ENCODE data around the gene COPZ1.
"Not testable (repeated sequence)": the region's sequence is repeated elsewhere in the genome, so short reads cannot be mapped to it uniquely, and the experiment has no call there.

Gene COPZ1

DNA sequence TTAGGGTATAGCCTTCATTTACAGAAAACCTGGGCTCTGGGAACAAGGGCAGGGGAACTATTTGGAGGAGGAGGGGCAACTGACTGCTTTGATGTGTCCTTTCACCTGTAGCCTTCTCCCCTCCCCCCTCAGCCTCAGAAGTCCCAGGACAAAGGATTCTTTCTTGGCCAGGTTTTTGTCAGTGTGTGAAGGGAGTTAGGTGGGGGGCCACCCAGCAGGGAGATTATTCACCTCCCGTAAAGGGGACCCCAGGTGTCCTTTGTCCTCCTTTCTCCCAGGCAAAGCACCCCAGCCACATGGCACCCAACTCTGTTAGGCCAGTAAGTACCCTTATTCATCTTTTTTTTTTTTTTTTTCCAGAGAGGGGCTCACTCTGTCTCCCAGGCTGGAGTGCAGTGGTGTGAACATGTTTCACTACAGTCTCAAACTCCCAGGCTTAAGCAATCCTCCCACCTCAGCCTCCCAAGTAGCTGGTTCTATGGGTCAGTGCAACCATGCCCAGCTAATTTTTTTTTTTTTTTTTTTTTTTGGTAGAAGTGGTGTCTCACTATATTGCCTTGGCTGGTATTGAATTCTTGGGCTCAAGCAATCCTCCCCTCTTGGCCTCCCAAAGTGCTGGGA is 23.4 kb upstream of the COPZ1 start:
- TF ChIP-seq ZNF274 (IDR thresholded peaks at IDR 0.05; ENCODE audit: low read depth, low read length): no peak
- H3K4me3 ChIP-seq (ENCODE audit: low read length): no peak overlapping the region

DNA sequence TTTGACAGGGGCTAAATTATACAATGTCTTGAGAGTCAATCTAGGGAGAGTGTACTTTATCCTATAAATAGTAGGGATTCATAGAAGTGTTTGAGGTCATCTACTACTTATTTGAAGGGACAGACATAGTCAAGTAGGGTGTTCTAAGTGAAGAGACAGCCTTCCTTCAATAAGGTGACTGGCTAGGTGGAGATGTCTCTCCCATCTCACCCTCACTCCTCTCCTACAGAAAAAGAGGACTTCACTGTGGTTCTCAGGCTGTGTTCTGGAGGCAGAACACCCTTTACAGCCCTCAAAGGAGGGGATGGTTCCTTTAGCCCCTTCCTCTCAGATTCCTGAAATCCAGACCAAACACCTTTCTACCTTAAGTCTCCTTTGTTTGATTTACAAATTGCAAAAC is 21.3 kb upstream of the COPZ1 start:
- no peak overlapping the region for H3K4me3 ChIP-seq (ENCODE audit: low read length)
- no peak for TF ChIP-seq ZNF274 (IDR thresholded peaks at IDR 0.05; ENCODE audit: low read depth, low read length)

DNA sequence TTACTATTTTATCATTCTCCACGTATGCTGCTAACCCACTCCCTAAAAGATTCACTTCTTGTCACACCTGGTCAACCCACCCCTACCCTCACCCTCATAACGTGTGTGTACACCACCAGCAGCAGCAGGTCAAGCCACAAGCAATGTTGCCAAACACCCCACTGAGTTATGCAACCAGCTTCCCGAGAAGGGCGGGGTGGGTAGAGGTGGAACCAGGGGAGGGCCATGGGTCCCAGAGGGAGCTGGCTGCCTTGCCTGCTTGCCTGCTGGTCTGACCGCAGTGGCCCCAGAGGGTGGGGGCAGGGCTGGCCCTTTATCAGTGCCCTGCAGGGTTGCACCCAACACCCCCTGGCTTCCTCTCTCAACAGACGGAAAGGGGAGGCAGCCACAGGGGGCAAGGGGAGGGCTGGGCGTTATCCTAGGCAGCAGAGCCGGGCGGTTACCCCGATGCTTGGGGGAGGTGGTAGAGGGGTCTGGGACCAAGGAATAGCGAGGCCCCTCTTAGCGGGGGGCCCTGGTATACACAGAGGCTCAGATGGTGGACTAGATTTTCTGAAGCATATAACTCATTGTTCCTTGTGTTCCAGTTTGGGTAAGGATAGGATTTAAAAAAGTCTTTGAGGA is 20.6 kb upstream of the COPZ1 start:
- no peak overlapping the region for H3K4me3 ChIP-seq (ENCODE audit: low read length)

DNA sequence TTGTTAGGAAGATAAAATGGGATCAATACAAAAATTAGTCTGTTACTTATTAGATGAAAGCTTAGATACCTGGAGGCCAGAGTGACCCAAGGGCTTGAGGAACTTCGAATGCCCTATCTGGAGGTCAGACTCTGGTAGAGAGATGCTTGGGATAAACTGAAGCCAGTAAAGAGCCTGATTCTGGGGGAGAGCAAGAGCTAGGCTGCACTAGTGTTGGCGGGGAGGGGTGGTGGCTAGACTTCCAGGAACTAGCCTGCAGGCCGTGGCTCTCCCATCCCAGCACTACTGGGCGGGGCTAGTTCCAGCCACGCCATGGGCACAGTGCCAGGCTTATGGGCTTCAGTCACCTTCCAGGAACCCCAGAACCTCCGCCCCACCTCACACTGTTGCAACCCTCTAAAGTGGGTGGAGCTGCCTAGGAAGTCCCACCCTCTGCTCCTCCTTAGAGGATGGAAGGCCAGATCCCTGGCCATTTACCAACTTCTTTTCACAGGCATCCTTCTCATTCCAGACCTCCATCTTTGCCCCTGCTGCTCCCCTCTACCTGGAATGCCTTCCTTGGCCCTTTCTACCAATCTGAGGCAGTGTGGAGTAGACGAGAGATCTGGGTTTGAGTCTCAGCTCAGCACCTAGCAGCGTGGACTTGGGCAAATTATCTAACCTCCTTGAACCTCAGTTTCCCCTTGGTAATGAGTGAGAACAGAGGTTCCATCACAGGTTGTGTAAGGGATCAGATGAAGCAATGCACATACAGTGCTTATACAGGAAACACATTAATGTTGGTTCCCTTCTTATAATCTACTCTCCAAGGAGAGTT is 17.8 kb upstream of the COPZ1 start:
- no peak overlapping the region for H3K4me3 ChIP-seq (ENCODE audit: low read length)
- no peak for TF ChIP-seq ZNF274 (IDR thresholded peaks at IDR 0.05; ENCODE audit: low read depth, low read length)

More for the DNA sequence above, 20.6 kb upstream of the COPZ1 start:
- no peak for TF ChIP-seq ZNF274 (IDR thresholded peaks at IDR 0.05; ENCODE audit: low read depth, low read length)

DNA sequence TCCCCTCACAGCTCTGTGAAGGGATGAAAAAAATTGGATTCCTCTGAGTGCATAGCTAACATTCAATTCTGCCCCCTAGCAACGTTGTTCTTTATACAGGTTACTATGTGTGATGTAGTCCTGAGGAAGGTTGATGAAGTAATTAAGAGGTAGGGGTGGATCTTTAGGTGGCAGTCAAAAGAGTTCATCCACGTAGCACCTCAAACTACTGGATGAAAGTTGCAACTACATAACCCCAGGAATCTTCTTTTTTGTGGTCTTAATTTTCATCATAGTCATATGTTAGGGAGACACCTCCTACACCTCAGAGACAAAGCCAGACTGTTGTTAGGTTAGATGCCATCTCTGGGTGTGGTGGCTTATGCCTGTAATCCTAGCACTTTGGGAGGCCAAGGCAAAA is 13.9 kb upstream of the COPZ1 start:
- H3K4me3 ChIP-seq (ENCODE audit: low read length): no peak overlapping the region
- TF ChIP-seq ZNF274 (IDR thresholded peaks at IDR 0.05; ENCODE audit: low read depth, low read length): no peak

DNA sequence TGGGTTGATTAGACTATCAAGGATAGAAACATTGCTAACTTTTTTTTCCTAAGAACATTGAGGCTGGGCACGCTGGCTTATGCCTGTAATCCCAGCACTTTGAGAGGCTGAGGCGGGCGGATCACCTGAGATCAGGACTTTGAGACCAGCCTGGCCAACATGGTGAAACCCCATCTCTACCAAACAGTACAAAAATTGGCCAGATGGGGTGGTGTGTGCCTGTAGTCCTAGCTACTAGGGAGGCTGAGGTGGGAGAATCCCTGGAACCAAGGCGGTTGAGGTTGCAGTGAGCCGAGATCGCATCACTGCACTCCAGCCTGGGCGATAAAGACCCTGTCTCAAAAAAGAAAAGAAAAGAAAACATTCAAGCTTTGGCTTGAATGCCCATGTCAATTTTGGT is 12.6 kb upstream of the COPZ1 start:
- H3K4me3 ChIP-seq (ENCODE audit: low read length): not testable (repeated sequence)

DNA sequence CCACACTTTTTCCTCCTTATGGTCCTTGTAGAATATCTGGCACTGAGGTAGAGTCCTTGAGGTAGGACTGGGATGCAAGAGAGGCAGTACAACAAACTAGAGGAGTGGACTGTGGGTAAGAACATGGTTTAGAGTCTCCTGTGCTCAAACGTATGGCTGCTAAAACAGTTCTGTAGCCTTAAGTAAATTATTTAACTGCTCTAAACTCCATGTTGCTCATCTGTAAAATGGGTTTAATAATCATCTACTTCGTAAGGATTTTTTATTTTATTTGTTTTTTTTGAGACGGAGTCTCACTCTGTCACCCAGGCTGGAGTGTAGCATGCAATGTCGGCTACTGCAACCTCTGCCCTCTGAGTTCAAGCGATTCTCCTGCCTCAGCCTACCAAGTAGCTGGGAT is 3.6 kb upstream of the COPZ1 start:
- H3K4me3 ChIP-seq (ENCODE audit: low read length): no peak overlapping the region
- no peak for TF ChIP-seq ZNF274 (IDR thresholded peaks at IDR 0.05; ENCODE audit: low read depth, low read length)

DNA sequence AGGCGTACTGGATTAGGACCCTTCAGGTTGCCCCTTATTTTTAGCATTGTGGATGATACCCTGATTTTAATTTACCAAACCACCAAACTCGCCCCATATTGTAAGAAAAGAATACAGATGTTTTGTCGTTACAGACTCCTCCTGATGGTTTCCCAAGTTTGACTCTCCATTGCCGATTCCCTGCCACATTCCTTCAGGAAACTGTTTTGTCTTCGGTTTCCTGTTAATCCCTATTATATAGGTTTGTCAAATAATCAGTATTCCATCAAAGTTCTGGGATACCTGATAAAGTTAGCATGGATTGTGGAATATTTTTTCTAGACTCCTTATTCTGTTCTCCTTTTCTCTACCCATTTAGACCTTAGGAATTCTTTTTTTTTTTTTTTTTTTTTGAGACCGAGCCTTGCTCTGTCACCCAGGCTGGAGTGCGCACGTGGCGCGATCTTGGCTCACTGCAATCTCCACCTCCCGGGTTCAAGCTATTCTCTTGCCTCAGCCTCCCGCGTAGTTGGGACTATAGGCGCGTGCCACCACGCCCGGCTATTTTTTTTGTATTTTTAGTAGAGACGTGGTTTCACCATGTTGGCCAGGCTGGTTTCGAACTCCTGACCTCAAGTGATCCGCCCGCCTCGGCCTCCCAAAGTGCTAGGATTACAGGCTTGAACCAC is 645 bp downstream of the COPZ1 start:
- H3K4me3 ChIP-seq (ENCODE audit: low read length): peak overlapping the region; percentile 96

DNA sequence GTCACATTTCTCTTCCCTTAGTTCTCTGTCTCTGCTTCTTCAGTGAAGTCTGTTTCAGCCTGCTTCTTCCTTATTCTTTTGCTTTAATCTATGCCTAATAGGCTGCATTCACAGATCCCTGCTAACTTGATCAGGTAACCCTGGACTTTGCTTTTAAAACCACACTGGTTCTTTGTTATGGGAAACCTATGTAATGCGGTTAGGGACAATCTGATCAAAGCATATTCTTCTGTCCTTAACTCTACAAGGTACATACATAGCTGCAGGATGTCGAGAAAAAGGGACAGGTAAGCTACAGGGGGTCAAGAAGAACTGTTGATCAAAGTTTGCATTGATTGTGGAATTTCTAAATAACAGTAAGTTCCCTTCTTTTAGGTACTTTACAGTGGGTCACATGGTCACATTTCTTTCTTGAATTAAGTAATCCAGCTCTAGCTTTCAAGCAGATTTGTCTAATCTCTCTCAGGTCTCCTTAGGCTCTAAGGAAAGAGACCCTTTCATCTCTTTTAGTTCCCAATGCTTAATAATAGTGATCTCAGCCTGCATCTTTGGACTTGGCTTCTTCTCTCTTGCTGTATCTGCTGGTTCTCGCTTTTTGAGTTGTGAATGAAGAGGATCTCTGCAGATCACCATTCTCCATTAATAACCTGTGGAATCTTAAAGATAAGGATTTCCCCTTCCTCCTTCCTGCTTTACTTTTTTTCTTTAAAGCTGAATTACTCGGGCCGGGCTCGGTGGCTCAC is 3.8 kb downstream of the COPZ1 start:
- no peak overlapping the region for H3K4me3 ChIP-seq (ENCODE audit: low read length)
- TF ChIP-seq ZNF274 (IDR thresholded peaks at IDR 0.05; ENCODE audit: low read depth, low read length): no peak

DNA sequence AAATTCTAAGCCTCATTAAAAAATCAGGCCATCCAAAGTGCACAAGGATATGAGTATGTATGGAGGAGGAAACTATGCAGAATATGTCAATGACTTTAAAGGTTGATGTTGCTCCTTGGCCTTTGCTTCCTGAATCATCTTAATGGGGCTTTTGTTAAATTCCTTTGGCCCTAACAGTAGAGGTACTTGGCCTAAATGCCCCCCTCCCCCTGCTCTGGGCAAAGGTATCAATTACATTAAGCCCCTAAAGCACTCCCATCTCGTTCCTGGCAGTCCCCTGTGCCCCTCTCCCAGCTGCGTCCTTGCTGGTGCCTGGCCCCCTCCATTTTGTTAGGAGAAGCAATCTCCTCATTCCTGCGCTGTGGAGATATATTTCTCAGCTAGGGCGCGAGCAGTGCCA is 4.8 kb downstream of the COPZ1 start:
- H3K4me3 ChIP-seq (ENCODE audit: low read length): no peak overlapping the region
- no peak for TF ChIP-seq ZNF274 (IDR thresholded peaks at IDR 0.05; ENCODE audit: low read depth, low read length)

DNA sequence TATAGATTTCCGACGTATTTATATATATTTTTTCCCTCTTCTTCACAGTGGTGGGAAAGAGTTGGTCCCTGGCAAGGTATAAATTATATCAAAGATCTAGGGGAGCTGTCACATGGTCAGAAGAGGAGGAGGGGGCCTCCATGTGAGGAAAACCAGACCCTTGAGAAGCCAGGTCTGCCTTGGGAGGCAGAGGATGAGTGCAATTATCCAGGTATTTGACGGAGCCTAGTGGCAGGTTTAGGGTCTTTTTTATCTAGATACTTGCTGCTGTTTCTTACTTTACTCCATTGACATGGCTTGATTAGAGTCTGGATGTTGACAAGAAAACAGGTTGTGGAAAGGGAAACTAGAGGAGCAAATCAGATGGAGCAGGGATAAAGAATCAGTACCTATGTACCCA is 5.5 kb downstream of the COPZ1 start:
- no peak for TF ChIP-seq ZNF274 (IDR thresholded peaks at IDR 0.05; ENCODE audit: low read depth, low read length)
- H3K4me3 ChIP-seq (ENCODE audit: low read length): no peak overlapping the region

DNA sequence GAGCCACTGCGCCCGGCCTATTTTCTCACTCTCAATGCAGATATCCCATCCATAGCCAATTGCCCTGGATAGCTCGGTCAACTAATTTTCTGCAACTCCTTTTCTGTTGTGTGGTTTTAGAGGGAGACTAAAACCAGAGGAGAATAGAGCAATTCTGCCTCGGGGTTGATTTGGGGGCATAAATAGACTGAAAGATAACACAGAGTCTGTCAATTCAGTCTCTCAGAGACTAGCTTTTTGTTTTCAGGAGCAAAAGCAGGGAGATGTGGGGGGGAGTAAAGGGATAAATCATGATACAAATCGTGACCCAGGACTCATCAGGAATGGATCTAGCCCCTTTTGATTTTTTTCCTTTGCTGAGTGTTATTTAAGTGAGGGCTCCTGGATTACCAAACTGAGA is 6.5 kb downstream of the COPZ1 start:
- no peak overlapping the region for H3K4me3 ChIP-seq (ENCODE audit: low read length)
- no peak for TF ChIP-seq ZNF274 (IDR thresholded peaks at IDR 0.05; ENCODE audit: low read depth, low read length)

DNA sequence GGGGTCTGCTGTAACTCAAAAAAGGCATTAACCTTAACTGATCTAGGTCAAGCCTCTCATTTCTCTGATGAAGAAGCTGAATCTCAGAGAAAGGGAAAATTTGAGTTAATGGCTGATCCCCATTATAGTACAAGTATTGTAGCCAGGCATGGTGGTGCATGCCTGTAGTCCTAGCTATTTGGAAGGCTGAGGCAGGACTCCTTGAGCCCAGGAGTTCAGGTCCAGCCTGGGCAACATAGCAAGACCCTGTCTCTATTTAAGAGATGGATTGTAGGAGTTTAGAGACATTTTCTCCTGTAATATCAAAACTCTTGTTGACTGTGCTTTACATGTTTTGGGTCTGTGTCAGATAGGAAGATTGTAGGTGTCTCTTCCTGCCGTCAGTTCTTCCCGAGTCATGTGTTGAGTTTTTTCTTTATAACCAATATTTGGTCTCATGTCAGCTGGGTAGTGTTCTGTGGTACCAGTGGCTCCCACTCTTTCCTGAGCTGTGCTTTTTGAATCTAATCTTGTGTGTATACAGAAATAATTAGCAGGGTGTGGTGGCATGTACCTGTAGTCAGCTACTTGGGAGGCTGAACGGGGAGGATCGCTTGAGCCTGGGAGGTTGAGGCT is 8.6 kb downstream of the COPZ1 start:
- no peak overlapping the region for H3K4me3 ChIP-seq (ENCODE audit: low read length)
- no peak for TF ChIP-seq ZNF274 (IDR thresholded peaks at IDR 0.05; ENCODE audit: low read depth, low read length)

Measured in GM08714 (cell line).